Astrocyte (in vitro differentiated cells and primary cell): Measurements from ENCODE around the gene CFAP52. TPM values are rescaled to one million over a fixed set of nuclear protein-coding genes. Genes with fewer than 3 reads are reported as not detected.
"Not testable (repeated sequence)": the region's sequence is repeated elsewhere in the genome, so short reads cannot be mapped to it uniquely, and the experiment has no call there.

ENCODE experiments used
- DNase-seq: peaks from one replicate; pipeline ENCODE4 v3.0.0-alpha.2; 2010; ENCODE audit warnings: low read depth
- FAIRE-seq: peaks from 2 replicates; lab custom pipeline; 2011; peaks lifted over from hg19 to GRCh38; lab: Jason Lieb, UNC
- H2AFZ ChIP-seq: 2 replicates; pipeline ENCODE4 v1.6.0; 2012; ENCODE audit warnings: low read depth, low read length, inconsistent platforms
- H3K27ac ChIP-seq: 2 replicates; pipeline ENCODE4 v1.5.1; 2011; ENCODE audit warnings: low read depth, low read length, inconsistent platforms
- H3K27me3 ChIP-seq: 2 replicates; pipeline ENCODE4 v1.6.0; 2011; ENCODE audit warnings: low read length, inconsistent platforms; ENCODE audit not compliant: insufficient read depth
- H3K36me3 ChIP-seq: 2 replicates; pipeline ENCODE4 v1.5.1; 2011; ENCODE audit warnings: low read length, inconsistent platforms; ENCODE audit not compliant: insufficient read depth
- H3K4me1 ChIP-seq: 2 replicates; pipeline ENCODE4 v1.5.1; 2011; ENCODE audit warnings: low read length, inconsistent platforms; ENCODE audit not compliant: insufficient read depth
- H3K4me2 ChIP-seq: 2 replicates; pipeline ENCODE4 v1.6.0; 2012; ENCODE audit warnings: low read length, inconsistent platforms
- H3K4me3 ChIP-seq: 2 replicates; pipeline ENCODE4 v1.5.1; 2011; ENCODE audit warnings: low read depth, mild to moderate bottlenecking, low read length, inconsistent platforms; ENCODE audit not compliant: insufficient read depth
- H3K79me2 ChIP-seq: 2 replicates; pipeline ENCODE4 v1.6.0; 2012; ENCODE audit warnings: mild to moderate bottlenecking, low read length, inconsistent platforms; ENCODE audit not compliant: insufficient read depth
- H3K9ac ChIP-seq: 2 replicates; pipeline ENCODE4 v1.6.0; 2012; ENCODE audit warnings: mild to moderate bottlenecking, low read length, inconsistent platforms
- H3K9me3 ChIP-seq: 2 replicates; pipeline ENCODE4 v1.5.1; 2012; ENCODE audit warnings: low read depth, mild to moderate bottlenecking, low read length, inconsistent platforms; ENCODE audit not compliant: insufficient read depth
- H4K20me1 ChIP-seq: 2 replicates; pipeline ENCODE4 v1.6.0; 2012; ENCODE audit warnings: low read length, inconsistent platforms; ENCODE audit not compliant: insufficient read depth
- H3K27ac Mint-ChIP-seq: one replicate; pipeline ENCODE4 v1.8.0; 2021; ENCODE audit warnings: mild to moderate bottlenecking, mixed read lengths; ENCODE audit not compliant: unreplicated experiment
- H3K27me3 Mint-ChIP-seq: one replicate; pipeline ENCODE4 v1.8.0; 2021; ENCODE audit warnings: low read depth, mixed read lengths; ENCODE audit not compliant: unreplicated experiment
- H3K36me3 Mint-ChIP-seq: one replicate; pipeline ENCODE4 v1.8.0; 2021; ENCODE audit warnings: low read depth, mixed read lengths; ENCODE audit not compliant: unreplicated experiment
- H3K4me1 Mint-ChIP-seq: one replicate; pipeline ENCODE4 v1.8.0; 2021; ENCODE audit warnings: low read depth, mixed read lengths; ENCODE audit not compliant: unreplicated experiment
- H3K4me3 Mint-ChIP-seq: one replicate; pipeline ENCODE4 v1.8.0; 2021; ENCODE audit warnings: mild to moderate bottlenecking, moderate library complexity, mixed read lengths; ENCODE audit not compliant: unreplicated experiment
- H3K9me3 Mint-ChIP-seq: one replicate; pipeline ENCODE4 v1.8.0; 2021; ENCODE audit warnings: mild to moderate bottlenecking, mixed read lengths; ENCODE audit not compliant: unreplicated experiment
- CTCF ChIP-seq: IDR thresholded peaks from 2 replicates; pipeline ENCODE4 v1.5.1; 2011; ENCODE audit warnings: low read depth, mild to moderate bottlenecking, inconsistent platforms, low read length, moderate library complexity; ENCODE audit not compliant: insufficient read depth
- EZH2 ChIP-seq: IDR thresholded peaks from 2 replicates; pipeline ENCODE4 v1.6.1; 2012; ENCODE audit warnings: mild to moderate bottlenecking, low read length, inconsistent platforms; ENCODE audit not compliant: insufficient read depth
- total RNA-seq: library from RNA; stranded (reverse); gene quantifications from 2 replicates; pipeline ENCODE4 v1.2.1, GENCODE V29; 2021

CFAP52 gene
- total RNA-seq, 1 donor from 2014 or later, result not detected

GRCh38 chr17:9635340-9635739 is 58.9 kb downstream of the CFAP52 start:
- Histone ChIP-seq H3K36me3 (no peaks in the 10 kb centered on the region), H3K27me3 (no peaks in the 10 kb centered on the region), H3K4me1 (no peaks in the 10 kb centered on the region), H3K4me2 (no peak overlapping the region), H3K9ac (no peak overlapping the region), H2AFZ (no peak overlapping the region), H3K4me3 (no peak overlapping the region), H3K9me3 (no peaks in the 10 kb centered on the region), H3K27ac (no peak overlapping the region), H3K79me2 (no peaks in the 10 kb centered on the region), H4K20me1 (no peaks in the 10 kb centered on the region)
- Mint-ChIP-seq H3K4me3 (no peak overlapping the region), H3K36me3 (peaks cover 2% of the 10 kb centered on the region), H3K9me3 (no peaks in the 10 kb centered on the region), H3K27me3 (peaks cover 4% of the 10 kb centered on the region), H3K27ac (no peak overlapping the region), H3K4me1 (no peaks in the 10 kb centered on the region)
- no peak for FAIRE-seq
- no peak for TF ChIP-seq EZH2
- no peak for TF ChIP-seq CTCF
- no peak for DNase-seq

- TF ChIP-seq EZH2 (no peak), CTCF (no peak)
- H3K4me3 Mint-ChIP-seq, result no peak overlapping the region
- Histone ChIP-seq H2AFZ (no peak overlapping the region), H4K20me1 (no peaks in the 10 kb centered on the region), H3K9ac (no peak overlapping the region), H3K9me3 (no peaks in the 10 kb centered on the region), H3K27me3 (no peaks in the 10 kb centered on the region), H3K4me1 (no peaks in the 10 kb centered on the region), H3K79me2 (no peaks in the 10 kb centered on the region), H3K36me3 (no peaks in the 10 kb centered on the region), H3K4me2 (no peak overlapping the region), H3K4me3 (no peak overlapping the region), H3K27ac (no peak overlapping the region)
- FAIRE-seq (no peak), DNase-seq (no peak)
- H3K9me3 Mint-ChIP-seq, result no peaks in the 10 kb centered on the region
- peaks cover under 1% of the 10 kb centered on the region for H3K27me3 Mint-ChIP-seq
- H3K4me1 Mint-ChIP-seq, result no peaks in the 10 kb centered on the region
- H3K36me3 Mint-ChIP-seq, result peaks cover 2% of the 10 kb centered on the region
- H3K27ac Mint-ChIP-seq, result no peak overlapping the region
These were observed 60.1 kb downstream of the CFAP52 start for GRCh38 chr17:9636501-9636900.

- H3K27ac Mint-ChIP-seq, H3K9ac ChIP-seq, H3K79me2 ChIP-seq, H3K4me3 Mint-ChIP-seq, H3K4me1 ChIP-seq, H3K4me1 Mint-ChIP-seq, H3K27me3 ChIP-seq, H3K4me2 ChIP-seq, H3K36me3 Mint-ChIP-seq, H2AFZ ChIP-seq, H3K27me3 Mint-ChIP-seq, H3K9me3 ChIP-seq, H3K4me3 ChIP-seq, H3K27ac ChIP-seq, H3K9me3 Mint-ChIP-seq, H4K20me1 ChIP-seq, H3K36me3 ChIP-seq, DNase-seq, FAIRE-seq: not testable (repeated sequence)
These were observed 63.9 kb downstream of the CFAP52 start for GRCh38 chr17:9640388-9640787.
